Natural killer cell (primary cell): ENCODE data around the gene TPP2. TPM values are rescaled to one million over a fixed set of nuclear protein-coding genes. Genes with fewer than 3 reads are reported as not detected.

Experiments used
- ATAC-seq, 3 donors: fragments of 150-1000 bp in 2 of 3; fragments of 200-7000 bp in 1 of 3; cut with Tn5 transposase; 1 replicate in 1 of 3; 2 replicates in 2 of 3; pipeline ENCODE4 v1.10.0; 2021; ENCODE audit warnings: mild to moderate bottlenecking in 2 of 3, moderate library complexity in 2 of 3
- DNase-seq, 2 donors: peaks; one replicate each; pipeline versions ENCODE4 v3.0.0 to v3.0.0-alpha.2; 2013 to 2021; ENCODE audit warnings: mixed read lengths in 1 of 2
- H3K27ac ChIP-seq: one replicate; pipeline ENCODE4 v1.5.1; 2013; ENCODE audit warnings: mild to moderate bottlenecking, low read length
- H3K27me3 ChIP-seq: one replicate; pipeline ENCODE4 v1.6.1; 2013; ENCODE audit warnings: low read length; ENCODE audit not compliant: control insufficient read depth, insufficient read depth
- H3K36me3 ChIP-seq: one replicate; pipeline ENCODE4 v1.6.1; 2013; ENCODE audit warnings: low read length; ENCODE audit not compliant: control insufficient read depth, insufficient read depth
- H3K4me1 ChIP-seq: one replicate; pipeline ENCODE4 v1.6.1; 2013; ENCODE audit warnings: low read length; ENCODE audit not compliant: control insufficient read depth, insufficient read depth
- H3K4me3 ChIP-seq: one replicate; pipeline ENCODE4 v1.5.1; 2013; ENCODE audit warnings: low read length
- H3K9me3 ChIP-seq: one replicate; pipeline ENCODE4 v1.6.1; 2013; ENCODE audit warnings: low read length; ENCODE audit not compliant: control insufficient read depth, insufficient read depth
- H3K27ac Mint-ChIP-seq, 2 donors: one replicate each; pipeline ENCODE4 v1.8.0; 2022; ENCODE audit warnings: mild to moderate bottlenecking in 2 of 2, mixed read lengths in 2 of 2, moderate library complexity in 1 of 2
- H3K27me3 Mint-ChIP-seq, 2 donors: one replicate each; pipeline ENCODE4 v1.8.0; 2022; ENCODE audit warnings: low read depth in 2 of 2, mixed read lengths in 2 of 2
- H3K36me3 Mint-ChIP-seq: one replicate; pipeline ENCODE4 v1.8.0; 2022; ENCODE audit warnings: mixed read lengths
- H3K4me1 Mint-ChIP-seq, 2 donors: one replicate each; pipeline ENCODE4 v1.8.0; 2022; ENCODE audit warnings: mixed read lengths in 2 of 2
- H3K4me3 Mint-ChIP-seq: one replicate; pipeline ENCODE4 v1.8.0; 2022; ENCODE audit warnings: mild to moderate bottlenecking, moderate library complexity, mixed read lengths
- H3K9me3 Mint-ChIP-seq, 2 donors: one replicate each; pipeline ENCODE4 v1.8.0; 2022; ENCODE audit warnings: mixed read lengths in 2 of 2
- WGBS: methylation state at CpG from one replicate; pipeline ENCODE4 v1.1.7; 2013; ENCODE audit warnings: missing lambda C conversion rate; ENCODE audit not compliant: insufficient coverage; 5-methylcytosine and 5-hydroxymethylcytosine counted together
- intact Hi-C: fragments of 100-400 bp; cut with micrococcal nuclease; formaldehyde crosslinking; loops from one replicate; pipeline ENCODE4 v1.14.2; 2022
- total RNA-seq, 4 donors: library from RNA; stranded (reverse); fragments of 120-200 nt in 1 of 4; gene quantifications; one replicate each; pipeline versions ENCODE4 v1.2.3 to v1.2.4, GENCODE V29; 2013 to 2022
- TF ChIP-seq, protein P1 (sequence below): fragments of 200-600 bp; IDR thresholded peaks from one replicate; pipeline ENCODE4 v1.8.0; 2022; ENCODE audit warnings: antibody characterized with exemption

TPP2 gene
- total RNA-seq, 3 donors from 2014 or later (not counting 1 experiment from before 2014, with no cell fraction given): 128 to 147 (median 136) TPM

DNA sequence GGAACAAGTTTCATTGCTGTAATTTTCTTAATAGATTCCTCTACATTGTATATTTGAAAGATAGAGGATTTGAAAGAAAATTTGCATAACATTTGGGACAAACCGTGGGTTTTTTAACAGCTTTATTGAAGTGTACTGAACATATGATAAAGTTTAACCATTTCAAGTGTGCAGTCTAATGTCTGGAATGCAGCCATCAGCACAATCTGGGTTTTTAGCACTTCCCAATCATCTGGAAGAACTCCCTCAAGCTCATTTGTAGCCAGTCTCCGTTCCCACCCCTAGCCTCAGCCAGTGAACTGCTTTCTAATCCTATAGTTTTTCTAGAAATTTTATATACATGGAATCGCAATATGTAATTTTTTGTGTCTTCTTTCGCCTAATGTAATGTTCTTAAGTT lies 85.4 kb downstream of the TPP2 start:
- H3K36me3 Mint-ChIP-seq: peaks cover 10% of the 10 kb centered on the region
- H3K27ac ChIP-seq: no peak overlapping the region
- TF ChIP-seq, protein P1, sequence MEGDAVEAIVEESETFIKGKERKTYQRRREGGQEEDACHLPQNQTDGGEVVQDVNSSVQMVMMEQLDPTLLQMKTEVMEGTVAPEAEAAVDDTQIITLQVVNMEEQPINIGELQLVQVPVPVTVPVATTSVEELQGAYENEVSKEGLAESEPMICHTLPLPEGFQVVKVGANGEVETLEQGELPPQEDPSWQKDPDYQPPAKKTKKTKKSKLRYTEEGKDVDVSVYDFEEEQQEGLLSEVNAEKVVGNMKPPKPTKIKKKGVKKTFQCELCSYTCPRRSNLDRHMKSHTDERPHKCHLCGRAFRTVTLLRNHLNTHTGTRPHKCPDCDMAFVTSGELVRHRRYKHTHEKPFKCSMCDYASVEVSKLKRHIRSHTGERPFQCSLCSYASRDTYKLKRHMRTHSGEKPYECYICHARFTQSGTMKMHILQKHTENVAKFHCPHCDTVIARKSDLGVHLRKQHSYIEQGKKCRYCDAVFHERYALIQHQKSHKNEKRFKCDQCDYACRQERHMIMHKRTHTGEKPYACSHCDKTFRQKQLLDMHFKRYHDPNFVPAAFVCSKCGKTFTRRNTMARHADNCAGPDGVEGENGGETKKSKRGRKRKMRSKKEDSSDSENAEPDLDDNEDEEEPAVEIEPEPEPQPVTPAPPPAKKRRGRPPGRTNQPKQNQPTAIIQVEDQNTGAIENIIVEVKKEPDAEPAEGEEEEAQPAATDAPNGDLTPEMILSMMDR: no peak
- ATAC-seq (no peak), DNase-seq (no peak)
- intact Hi-C loops: no loop called here
- no peaks in the 10 kb centered on the region for H3K9me3 ChIP-seq
- H3K4me1 Mint-ChIP-seq: peaks cover 23 to 37% of the 10 kb centered on the region in 2 donors
- peaks cover 13% of the 10 kb centered on the region for H3K4me1 ChIP-seq
- 90% methylated on average over 4 of the region's 4 CpGs for WGBS
- H3K4me3 Mint-ChIP-seq: no peak overlapping the region
- H3K9me3 Mint-ChIP-seq: no peaks in the 10 kb centered on the region
- H3K27me3 ChIP-seq: no peaks in the 10 kb centered on the region
- no peak overlapping the region for H3K4me3 ChIP-seq
- H3K27me3 Mint-ChIP-seq: no peaks in the 10 kb centered on the region
- peak overlapping the region; percentile 19 to 24 for H3K27ac Mint-ChIP-seq
- peaks cover 25% of the 10 kb centered on the region for H3K36me3 ChIP-seq

DNA sequence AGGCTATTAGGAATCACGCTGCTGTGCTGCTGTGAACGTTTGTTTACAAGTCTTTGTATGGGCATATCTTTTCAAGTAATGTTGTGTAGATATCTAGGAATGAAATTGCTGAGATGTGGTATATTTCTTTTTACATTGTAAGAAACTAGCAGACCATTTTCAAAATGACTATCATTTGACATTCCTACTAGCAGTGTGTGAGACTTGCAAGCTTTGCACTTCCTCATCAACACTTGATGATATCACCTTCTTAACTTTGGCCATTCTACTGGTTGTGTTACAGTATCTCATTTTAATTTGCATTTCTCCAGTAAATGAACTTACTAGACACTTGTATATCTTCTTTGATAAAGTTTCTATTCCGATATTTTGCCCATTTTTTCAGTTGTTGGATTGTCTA lies 85.9 kb downstream of the TPP2 start:
- peaks cover 21% of the 10 kb centered on the region for H3K36me3 ChIP-seq
- H3K4me3 ChIP-seq: no peak overlapping the region
- H3K27ac ChIP-seq: no peak overlapping the region
- H3K36me3 Mint-ChIP-seq: peaks cover 6% of the 10 kb centered on the region
- ATAC-seq (no peak), DNase-seq (no peak)
- peaks cover 23 to 37% of the 10 kb centered on the region in 2 donors for H3K4me1 Mint-ChIP-seq
- H3K4me1 ChIP-seq: peaks cover 13% of the 10 kb centered on the region
- H3K27me3 ChIP-seq: no peaks in the 10 kb centered on the region
- no peaks in the 10 kb centered on the region for H3K27me3 Mint-ChIP-seq
- H3K4me3 Mint-ChIP-seq: no peak overlapping the region
- H3K9me3 ChIP-seq: no peaks in the 10 kb centered on the region
- H3K27ac Mint-ChIP-seq: peak overlapping the region; percentile 19 to 24
- intact Hi-C loops: no loop called here
- WGBS: 85% methylated on average over 2 of the region's 3 CpGs
- TF ChIP-seq, protein P1: no peak
- no peaks in the 10 kb centered on the region for H3K9me3 Mint-ChIP-seq

DNA sequence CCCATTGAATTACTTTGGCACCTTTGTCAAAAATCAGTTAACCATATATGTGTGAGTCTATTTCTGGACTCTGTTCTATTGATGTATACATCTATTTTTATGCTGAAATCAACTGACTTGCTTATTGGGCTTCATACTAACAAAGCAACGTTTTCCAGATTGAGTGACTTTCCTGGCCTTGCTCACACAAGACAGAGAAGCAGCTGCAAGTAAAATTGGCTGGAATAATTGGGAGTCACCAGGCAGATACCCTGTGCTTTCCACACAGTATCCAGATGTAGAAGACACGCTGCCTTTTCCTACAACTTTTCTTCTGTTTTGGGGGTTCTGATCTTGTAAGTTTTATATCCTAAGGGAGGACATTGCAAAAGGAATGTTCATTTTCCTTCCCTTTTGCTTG lies 86.9 kb downstream of the TPP2 start:
- Histone ChIP-seq H3K4me3 (no peak overlapping the region), H3K27ac (no peak overlapping the region), H3K9me3 (no peaks in the 10 kb centered on the region), H3K27me3 (no peaks in the 10 kb centered on the region), H3K36me3 (peaks cover 12% of the 10 kb centered on the region), H3K4me1 (peaks cover 13% of the 10 kb centered on the region)
- intact Hi-C loops: no loop called here
- H3K4me3 Mint-ChIP-seq: no peak overlapping the region
- H3K4me1 Mint-ChIP-seq: peaks cover 30 to 45% of the 10 kb centered on the region in 2 donors
- ATAC-seq (no peak), DNase-seq (no peak)
- TF ChIP-seq, protein P1: no peak
- no peaks in the 10 kb centered on the region for H3K9me3 Mint-ChIP-seq
- peaks cover 6% of the 10 kb centered on the region for H3K36me3 Mint-ChIP-seq
- WGBS: 100% methylated on average over 1 of the region's 2 CpGs
- peaks cover 0 to 4% of the 10 kb centered on the region in 2 donors for H3K27me3 Mint-ChIP-seq
- H3K27ac Mint-ChIP-seq: no peak overlapping the region

DNA sequence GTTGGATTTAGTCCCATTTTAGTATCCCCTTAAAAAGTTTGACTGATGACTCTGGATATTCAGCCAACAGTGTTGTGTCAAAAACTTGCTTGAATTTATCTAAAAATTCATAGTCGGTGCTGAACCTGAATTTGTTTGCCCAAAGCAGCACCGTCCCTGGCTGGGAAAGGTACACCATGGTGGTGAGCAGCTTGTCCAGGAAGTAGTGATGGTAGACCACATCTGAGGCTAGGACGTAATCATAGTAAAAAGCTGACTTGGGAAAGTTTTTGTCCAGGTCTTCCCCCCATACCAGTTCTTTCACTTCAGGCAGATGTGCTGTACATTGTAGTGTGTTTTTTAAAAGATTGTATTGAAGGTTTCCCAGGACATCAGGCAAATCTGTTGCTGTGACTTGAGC lies 89.2 kb downstream of the TPP2 start:
- Mint-ChIP-seq H3K36me3 (no peaks in the 10 kb centered on the region), H3K4me3 (no peak overlapping the region), H3K27ac (peak overlapping the region in 1 of 2 donors; percentile 31), H3K4me1 (peaks cover 25 to 39% of the 10 kb centered on the region in 2 donors), H3K27me3 (peaks cover 5 to 7% of the 10 kb centered on the region in 2 donors), H3K9me3 (no peaks in the 10 kb centered on the region)
- no peaks in the 10 kb centered on the region for H3K36me3 ChIP-seq
- no peaks in the 10 kb centered on the region for H3K27me3 ChIP-seq
- no peak overlapping the region for H3K27ac ChIP-seq
- 25% methylated on average over 3 of the region's 3 CpGs for WGBS
- TF ChIP-seq, protein P1: no peak
- no peaks in the 10 kb centered on the region for H3K9me3 ChIP-seq
- no peak overlapping the region for H3K4me3 ChIP-seq
- intact Hi-C loops: loop anchor here (5.0 kb wide), 1 partner anchor 36 kb away; no protein-coding TSS in a partner anchor
- H3K4me1 ChIP-seq: peaks cover 11% of the 10 kb centered on the region
- DNase-seq (peak in 1 of 2 donors; percentile 30), ATAC-seq (peak in 2 of 3 donors; percentile 26 to 78)
